Caco-2 (cell line): ENCODE data around the gene TENM3. TPM values are rescaled to one million over a fixed set of nuclear protein-coding genes. Genes with fewer than 3 reads are reported as not detected.

Experiments used
- BruUV-seq: library from RNA; stranded (reverse); fragments of 400-500 nt; replicated peaks from 2 replicates; lab custom pipeline; 2021; lab: Mats Ljungman, UMichigan
- CTCF ChIA-PET: fragments of 300-600 bp; sonication (Branson Sonifier 250); formaldehyde crosslinking; loops from one replicate; lab custom pipeline; 2022; ENCODE audit warnings: antibody characterized with exemption; lab: Charles Lee
- POLR2A ChIA-PET: fragments of 300-600 bp; sonication (Branson Sonifier 250); formaldehyde crosslinking; loops from one replicate; lab custom pipeline; 2022; ENCODE audit warnings: antibody characterized with exemption; lab: Charles Lee
- DNase-seq, 2 experiments: peaks; one replicate each; pipeline versions ENCODE4 v3.0.0 to v3.0.0-alpha.2; 2020 to 2022
- H3K27me3 ChIP-seq: replicated peaks from 2 replicates; pipeline ENCODE4 v1.6.0; 2011; ENCODE audit warnings: low read length; ENCODE audit not compliant: control insufficient read depth, insufficient read depth
- H3K36me3 ChIP-seq: 2 replicates; pipeline ENCODE4 v1.5.1; 2011; ENCODE audit warnings: low read length; ENCODE audit not compliant: control insufficient read depth, insufficient read depth
- H3K4me1 ChIP-seq: fragments of 250-450 bp; sonication (Bioruptor Pico); 2 replicates; pipeline ENCODE4 v1.5.1; 2020; ENCODE audit warnings: mild to moderate bottlenecking
- H3K4me3 ChIP-seq: 2 replicates; pipeline ENCODE4 v1.5.1; 2011; ENCODE audit warnings: low read depth, mild to moderate bottlenecking, control low read depth, low read length
- H3K9me3 ChIP-seq: fragments of 250-450 bp; sonication (Bioruptor Pico); 2 replicates; pipeline ENCODE4 v1.5.1; 2020; ENCODE audit warnings: mild to moderate bottlenecking, moderate library complexity
- H3K27ac Mint-ChIP-seq: one replicate; pipeline ENCODE4 v1.8.0; 2022; ENCODE audit warnings: mixed read lengths; ENCODE audit not compliant: unreplicated experiment
- H3K27me3 Mint-ChIP-seq: one replicate; pipeline ENCODE4 v1.8.0; 2022; ENCODE audit warnings: mixed read lengths; ENCODE audit not compliant: insufficient read depth, unreplicated experiment
- H3K36me3 Mint-ChIP-seq: one replicate; pipeline ENCODE4 v1.8.0; 2022; ENCODE audit warnings: mild to moderate bottlenecking, mixed read lengths; ENCODE audit not compliant: insufficient read depth, unreplicated experiment
- H3K4me1 Mint-ChIP-seq: one replicate; pipeline ENCODE4 v1.8.0; 2022; ENCODE audit warnings: low read depth, mixed read lengths; ENCODE audit not compliant: unreplicated experiment
- H3K4me3 Mint-ChIP-seq: one replicate; pipeline ENCODE4 v1.8.0; 2022; ENCODE audit warnings: mild to moderate bottlenecking, moderate library complexity, mixed read lengths; ENCODE audit not compliant: unreplicated experiment
- H3K9me3 Mint-ChIP-seq: one replicate; pipeline ENCODE4 v1.8.0; 2022; ENCODE audit warnings: mixed read lengths; ENCODE audit not compliant: unreplicated experiment
- intact Hi-C: fragments of 100-400 bp; cut with micrococcal nuclease; formaldehyde crosslinking; loops from one replicate; pipeline ENCODE4 v1.10.0; 2022; ENCODE audit not compliant: unreplicated experiment
- total RNA-seq: library from RNA; stranded (reverse); gene quantifications from 2 replicates; pipeline ENCODE4 v1.2.3, GENCODE V29; 2022
- TF ChIP-seq, protein P1 (sequence below), 2 experiments: fragments of 200-600 bp in 1 of 2; IDR thresholded peaks; 1 replicate in 1 of 2; 2 replicates in 1 of 2; pipeline versions ENCODE4 v1.5.1 to v1.8.0; 2011 to 2022; ENCODE audit warnings: antibody characterized with exemption in 1 of 2, control low read depth in 1 of 2, inconsistent platforms in 1 of 2, low read depth in 1 of 2, low read length in 1 of 2, mild to moderate bottlenecking in 1 of 2, moderate library complexity in 1 of 2; ENCODE audit not compliant: insufficient read depth in 1 of 2, severe bottlenecking in 1 of 2, unreplicated experiment in 1 of 2

The TENM3 gene
- total RNA-seq, 1 experiment from 2014 or later = 94.7 TPM

DNA sequence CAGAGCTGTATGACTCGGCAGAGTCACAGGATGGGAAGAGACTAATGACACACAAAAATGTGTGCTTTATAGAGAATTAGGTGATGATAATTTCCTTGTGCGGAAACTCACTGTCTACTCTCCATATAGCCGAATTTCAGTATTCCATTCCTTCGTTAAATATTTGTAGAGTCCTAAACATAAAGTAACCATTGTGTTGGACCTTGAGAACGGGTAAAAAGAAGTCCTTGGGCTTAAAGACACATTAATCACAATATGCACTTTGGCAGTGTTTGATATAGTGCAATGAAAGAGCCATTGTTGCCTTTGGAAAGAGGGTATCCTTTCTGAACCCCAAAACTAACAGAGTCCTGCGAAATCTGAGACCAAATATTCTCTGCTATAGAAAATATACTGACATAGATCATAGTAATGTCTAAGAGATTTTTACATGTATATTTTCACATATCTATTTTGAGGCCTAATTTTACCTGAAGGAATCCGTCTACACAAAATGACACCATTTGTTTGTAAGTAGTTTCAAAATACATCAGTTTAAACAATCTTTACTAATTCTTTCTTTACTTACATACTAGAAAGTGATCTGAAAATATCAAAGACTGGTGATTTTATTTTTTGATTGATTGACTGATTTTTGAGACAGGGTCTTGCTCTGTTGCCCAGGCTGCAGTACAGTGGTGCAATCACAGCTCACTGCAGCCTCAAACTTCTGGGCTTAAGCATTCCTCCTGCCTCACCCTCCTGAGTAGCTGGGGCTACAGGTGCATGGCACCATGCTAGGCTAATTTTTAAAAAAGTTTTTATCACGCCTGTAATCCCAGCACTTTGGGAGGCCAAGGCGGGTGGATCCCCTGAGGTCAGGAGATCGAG is 377.1 kb downstream of the TENM3 start:
- CTCF ChIA-PET = no interaction called here
- no peaks in the 10 kb centered on the region for H3K27me3 Mint-ChIP-seq
- H3K4me3 Mint-ChIP-seq = no peak overlapping the region
- H3K27ac Mint-ChIP-seq = no peak overlapping the region
- TF ChIP-seq, protein P1, sequence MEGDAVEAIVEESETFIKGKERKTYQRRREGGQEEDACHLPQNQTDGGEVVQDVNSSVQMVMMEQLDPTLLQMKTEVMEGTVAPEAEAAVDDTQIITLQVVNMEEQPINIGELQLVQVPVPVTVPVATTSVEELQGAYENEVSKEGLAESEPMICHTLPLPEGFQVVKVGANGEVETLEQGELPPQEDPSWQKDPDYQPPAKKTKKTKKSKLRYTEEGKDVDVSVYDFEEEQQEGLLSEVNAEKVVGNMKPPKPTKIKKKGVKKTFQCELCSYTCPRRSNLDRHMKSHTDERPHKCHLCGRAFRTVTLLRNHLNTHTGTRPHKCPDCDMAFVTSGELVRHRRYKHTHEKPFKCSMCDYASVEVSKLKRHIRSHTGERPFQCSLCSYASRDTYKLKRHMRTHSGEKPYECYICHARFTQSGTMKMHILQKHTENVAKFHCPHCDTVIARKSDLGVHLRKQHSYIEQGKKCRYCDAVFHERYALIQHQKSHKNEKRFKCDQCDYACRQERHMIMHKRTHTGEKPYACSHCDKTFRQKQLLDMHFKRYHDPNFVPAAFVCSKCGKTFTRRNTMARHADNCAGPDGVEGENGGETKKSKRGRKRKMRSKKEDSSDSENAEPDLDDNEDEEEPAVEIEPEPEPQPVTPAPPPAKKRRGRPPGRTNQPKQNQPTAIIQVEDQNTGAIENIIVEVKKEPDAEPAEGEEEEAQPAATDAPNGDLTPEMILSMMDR (IDR thresholded peaks at IDR 0.05; ENCODE audit: insufficient read depth in 1 of 2, low read depth in 1 of 2, low read length in 1 of 2, severe bottlenecking in 1 of 2, unreplicated experiment in 1 of 2) = no peak
- H3K4me3 ChIP-seq = no peak overlapping the region
- no peak for DNase-seq
- POLR2A ChIA-PET = no interaction called here
- no TSS peak for BruUV-seq
- H3K36me3 ChIP-seq = no peaks in the 10 kb centered on the region
- no peaks in the 10 kb centered on the region for H3K4me1 ChIP-seq
- H3K36me3 Mint-ChIP-seq = peaks cover 18% of the 10 kb centered on the region
- H3K9me3 ChIP-seq = no peaks in the 10 kb centered on the region
- intact Hi-C loops = no loop called here
- H3K27me3 ChIP-seq = no peaks in the 10 kb centered on the region
- H3K9me3 Mint-ChIP-seq = no peaks in the 10 kb centered on the region
- H3K4me1 Mint-ChIP-seq = peaks cover 6% of the 10 kb centered on the region

DNA sequence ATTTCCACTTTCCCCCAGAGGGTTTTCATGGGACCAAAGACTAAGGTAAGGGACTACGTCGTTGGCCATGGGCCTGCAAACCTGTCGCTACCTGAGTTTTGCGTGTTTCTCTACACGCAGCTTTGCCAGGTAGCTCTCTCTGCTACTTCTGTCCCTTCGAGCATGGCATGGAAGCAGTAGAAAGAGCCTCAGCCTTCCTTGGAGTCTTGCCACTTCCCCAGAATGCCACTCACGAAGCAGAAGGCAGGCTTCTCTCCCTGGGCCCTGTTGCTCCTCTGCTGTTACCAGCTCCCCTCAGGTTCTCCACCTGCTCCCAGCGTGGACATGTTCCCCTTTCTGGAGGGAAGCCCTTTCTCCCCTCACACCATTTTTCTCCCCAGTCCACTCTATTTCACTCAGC is 381.1 kb downstream of the TENM3 start:
- CTCF ChIA-PET = no interaction called here
- H3K9me3 Mint-ChIP-seq = no peaks in the 10 kb centered on the region
- BruUV-seq = no TSS peak

DNA sequence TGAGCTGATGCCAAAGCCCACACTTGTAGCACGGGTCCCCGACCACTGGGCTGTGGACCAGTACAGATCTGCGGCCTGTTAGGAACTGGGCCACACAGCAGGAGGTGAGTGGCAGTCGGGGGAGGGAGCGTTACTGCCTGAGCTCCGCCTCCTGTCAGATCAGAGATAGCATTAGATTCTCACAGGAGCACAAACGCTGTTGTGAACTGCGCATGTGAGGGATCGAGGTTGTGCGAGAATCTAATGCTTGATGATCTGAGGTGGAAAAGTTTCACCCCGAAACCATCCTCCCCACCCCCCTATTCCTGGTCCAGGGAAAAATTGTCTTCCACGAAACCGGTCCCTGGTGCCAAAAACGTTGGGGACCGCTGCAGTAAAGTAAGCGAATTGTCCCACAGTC is 382.0 kb downstream of the TENM3 start:
- no peaks in the 10 kb centered on the region for H3K27me3 ChIP-seq
- Mint-ChIP-seq H3K36me3 (peaks cover 18% of the 10 kb centered on the region), H3K4me3 (no peak overlapping the region), H3K4me1 (no peaks in the 10 kb centered on the region), H3K9me3 (no peaks in the 10 kb centered on the region), H3K27me3 (no peaks in the 10 kb centered on the region), H3K27ac (no peak overlapping the region)
- H3K4me3 ChIP-seq = no peak overlapping the region
- CTCF ChIA-PET = no interaction called here
- no peaks in the 10 kb centered on the region for H3K9me3 ChIP-seq
- TF ChIP-seq, protein P1 (IDR thresholded peaks at IDR 0.05; ENCODE audit: insufficient read depth in 1 of 2, low read depth in 1 of 2, low read length in 1 of 2, severe bottlenecking in 1 of 2, unreplicated experiment in 1 of 2) = no peak
- BruUV-seq = no TSS peak
- no peak for DNase-seq
- no peaks in the 10 kb centered on the region for H3K4me1 ChIP-seq
- POLR2A ChIA-PET = no interaction called here
- H3K36me3 ChIP-seq = no peaks in the 10 kb centered on the region
- intact Hi-C loops = no loop called here

More for the DNA sequence above, 381.1 kb downstream of the TENM3 start:
- H3K27me3 Mint-ChIP-seq = no peaks in the 10 kb centered on the region
- Histone ChIP-seq H3K36me3 (no peaks in the 10 kb centered on the region), H3K4me3 (no peak overlapping the region), H3K9me3 (no peaks in the 10 kb centered on the region), H3K4me1 (no peaks in the 10 kb centered on the region), H3K27me3 (no peaks in the 10 kb centered on the region)
- TF ChIP-seq, protein P1 (IDR thresholded peaks at IDR 0.05; ENCODE audit: insufficient read depth in 1 of 2, low read depth in 1 of 2, low read length in 1 of 2, severe bottlenecking in 1 of 2, unreplicated experiment in 1 of 2) = no peak
- peaks cover 18% of the 10 kb centered on the region for H3K36me3 Mint-ChIP-seq
- intact Hi-C loops = no loop called here
- POLR2A ChIA-PET = no interaction called here
- H3K27ac Mint-ChIP-seq = no peak overlapping the region
- H3K4me1 Mint-ChIP-seq = no peaks in the 10 kb centered on the region
- H3K4me3 Mint-ChIP-seq = no peak overlapping the region
- no peak for DNase-seq
